GM18907 (cell line): ENCODE data around the gene FKBP2.

Experiments
- ATAC-seq: cut with Tn5 transposase; IDR thresholded peaks from one replicate; pipeline ENCODE4 v1.9.1; 2021; ENCODE audit warnings: mild to moderate bottlenecking, moderate library complexity; ENCODE audit not compliant: unreplicated experiment

Gene FKBP2

GRCh38 chr11:64262271-64263002 is 21.5 kb downstream of the FKBP2 start:
- ATAC-seq = no peak

GRCh38 chr11:64263021-64263946 is 22.4 kb downstream of the FKBP2 start:
- ATAC-seq = no peak

- no peak for ATAC-seq
Measured at GRCh38 chr11:64263947-64264317, 23.0 kb downstream of the FKBP2 start.

- no peak for ATAC-seq
Measured at GRCh38 chr11:64264371-64264852, 23.5 kb downstream of the FKBP2 start.

- no peak for ATAC-seq
Measured at GRCh38 chr11:64265176-64266160, 24.6 kb downstream of the FKBP2 start.

- ATAC-seq = no peak
Measured at GRCh38 chr11:64266339-64266738, 25.4 kb downstream of the FKBP2 start.

- no peak for ATAC-seq
Measured at GRCh38 chr11:64267207-64267945, 26.5 kb downstream of the FKBP2 start.

GRCh38 chr11:64268025-64268892 is 27.4 kb downstream of the FKBP2 start:
- ATAC-seq = no peak

- ATAC-seq = peak; percentile 10
Measured at GRCh38 chr11:64268893-64269539, 28.1 kb downstream of the FKBP2 start.

- peak; percentile 68 for ATAC-seq
Measured at GRCh38 chr11:64269540-64270220, 28.8 kb downstream of the FKBP2 start.

- ATAC-seq = no peak
Measured at GRCh38 chr11:64275031-64275800, 34.3 kb downstream of the FKBP2 start.

GRCh38 chr11:64275841-64276240 is 34.9 kb downstream of the FKBP2 start:
- ATAC-seq = no peak

- no peak for ATAC-seq
Measured at GRCh38 chr11:64276653-64277431, 35.9 kb downstream of the FKBP2 start.

GRCh38 chr11:64278576-64279190 is 37.8 kb downstream of the FKBP2 start:
- no peak for ATAC-seq

- no peak for ATAC-seq
Measured at GRCh38 chr11:64281957-64282770, 41.3 kb downstream of the FKBP2 start.
